OCI-LY1 (cell line): ENCODE results near the gene POLR2E.

Experiments
- H2AFZ ChIP-seq: fragments of 200-600 bp; sonication (generic), shearing (Covaris generic); 2 replicates; pipeline ENCODE4 v1.6.0; 2014; ENCODE audit warnings: antibody characterized with exemption, mild to moderate bottlenecking, low read length
- H3F3A ChIP-seq: fragments of 200-600 bp; sonication (generic), shearing (Covaris generic); 2 replicates; pipeline ENCODE4 v1.6.0; 2014; ENCODE audit warnings: mild to moderate bottlenecking, antibody characterized with exemption, low read length, moderate library complexity; ENCODE audit not compliant: insufficient read depth
- H3K27ac ChIP-seq: fragments of 200-600 bp; sonication (generic); 2 replicates; pipeline ENCODE4 v1.5.1; 2014; ENCODE audit warnings: low read length, mixed run types, mild to moderate bottlenecking, low read depth; ENCODE audit not compliant: poor library complexity, severe bottlenecking
- H3K27me3 ChIP-seq: fragments of 200-600 bp; sonication (generic); 2 replicates; pipeline ENCODE4 v1.6.0; 2014; ENCODE audit warnings: antibody characterized with exemption, mild to moderate bottlenecking, low read length, moderate library complexity; ENCODE audit not compliant: insufficient read depth
- H3K36me3 ChIP-seq: fragments of 200-600 bp; sonication (generic); 2 replicates; pipeline ENCODE4 v1.6.1; 2014; ENCODE audit warnings: mild to moderate bottlenecking, antibody characterized with exemption, low read length, moderate library complexity, mixed read lengths; ENCODE audit not compliant: insufficient read depth
- H3K4me1 ChIP-seq: fragments of 200-600 bp; sonication (generic); 2 replicates; pipeline ENCODE4 v1.5.1; 2014; ENCODE audit warnings: mild to moderate bottlenecking, low read length, moderate library complexity; ENCODE audit not compliant: insufficient read depth, severe bottlenecking
- H3K4me2 ChIP-seq: fragments of 200-600 bp; sonication (generic), shearing (Covaris generic); 2 replicates; pipeline ENCODE4 v1.6.1; 2014; ENCODE audit warnings: low read length
- H3K4me3 ChIP-seq: fragments of 200-600 bp; sonication (generic); 2 replicates; pipeline ENCODE4 v1.5.1; 2014; ENCODE audit warnings: low read length, low read depth, mild to moderate bottlenecking, mixed read lengths; ENCODE audit not compliant: poor library complexity, severe bottlenecking
- H3K79me2 ChIP-seq: fragments of 200-600 bp; shearing (Covaris generic); 2 replicates; pipeline ENCODE4 v1.6.1; 2016; ENCODE audit warnings: mixed run types, low read length, mixed read lengths; ENCODE audit not compliant: insufficient read depth
- H3K9ac ChIP-seq: fragments of 200-600 bp; sonication (generic), shearing (Covaris generic); 2 replicates; pipeline ENCODE4 v1.6.1; 2014; ENCODE audit warnings: mild to moderate bottlenecking, low read length, mixed read lengths
- H3K9me2 ChIP-seq: fragments of 200-600 bp; sonication (generic), shearing (Covaris generic); 2 replicates; pipeline ENCODE4 v1.6.1; 2014; ENCODE audit warnings: low read depth, mild to moderate bottlenecking, low read length, mixed read lengths
- H3K9me3 ChIP-seq: fragments of 200-600 bp; shearing (Covaris generic); 2 replicates; pipeline ENCODE4 v1.6.1; 2014; ENCODE audit warnings: low read length, mixed read lengths
- H4K20me1 ChIP-seq: fragments of 200-600 bp; sonication (generic), shearing (Covaris generic); 2 replicates; pipeline ENCODE4 v1.6.0; 2016; ENCODE audit warnings: mild to moderate bottlenecking, low read length; ENCODE audit not compliant: insufficient read depth
- CTCF ChIP-seq: fragments of 200-600 bp; sonication (generic), shearing (Covaris generic); IDR thresholded peaks from 2 replicates; pipeline ENCODE4 v1.5.1; 2017; ENCODE audit warnings: mild to moderate bottlenecking, antibody characterized with exemption, low read length, moderate library complexity, mixed read lengths
- EZH2 ChIP-seq: fragments of 200-600 bp; sonication (generic), shearing (Covaris generic); IDR thresholded peaks from 2 replicates; pipeline ENCODE4 v1.8.0; 2017; ENCODE audit warnings: borderline replicate concordance, mixed run types, mild to moderate bottlenecking, antibody characterized with exemption, low read length, moderate library complexity, mixed read lengths

The POLR2E gene

GRCh38 chr19:1136621-1137317, 41.6 kb upstream of the POLR2E start:
- Histone ChIP-seq H3K27me3 (no peaks in the 10 kb centered on the region), H3K36me3 (no peaks in the 10 kb centered on the region; the same call in 1 of the 2 replicates), H2AFZ (no peak overlapping the region), H3K9me2 (no peaks in the 10 kb centered on the region), H3K9me3 (no peaks in the 10 kb centered on the region), H3K4me3 (peak overlapping the region; percentile 19), H3K4me1 (peaks cover 47% of the 10 kb centered on the region), H3F3A (no peaks in the 10 kb centered on the region), H4K20me1 (no peaks in the 10 kb centered on the region), H3K79me2 (no peaks in the 10 kb centered on the region), H3K4me2 (peak overlapping the region; percentile 44), H3K27ac (peak overlapping the region; percentile 61), H3K9ac (peak overlapping the region; percentile 36; the same call in 1 of the 2 replicates)
- no peak for TF ChIP-seq EZH2
- no peak for TF ChIP-seq CTCF

GRCh38 chr19:1136201-1136600, 41.0 kb upstream of the POLR2E start:
- Histone ChIP-seq H4K20me1 (no peaks in the 10 kb centered on the region), H3K36me3 (no peaks in the 10 kb centered on the region; the same call in 1 of the 2 replicates), H3K4me3 (peak overlapping the region; percentile 27), H3K27ac (peak overlapping the region; percentile 61), H3K9me3 (no peaks in the 10 kb centered on the region), H3F3A (no peaks in the 10 kb centered on the region), H3K9me2 (no peaks in the 10 kb centered on the region), H3K4me1 (peaks cover 52% of the 10 kb centered on the region), H3K27me3 (no peaks in the 10 kb centered on the region), H2AFZ (no peak overlapping the region), H3K4me2 (peak overlapping the region; percentile 44), H3K9ac (peak overlapping the region; percentile 42; the same call in 1 of the 2 replicates), H3K79me2 (no peaks in the 10 kb centered on the region)
- TF ChIP-seq EZH2 (no peak), CTCF (no peak)

GRCh38 chr19:1135454-1135853, 40.3 kb upstream of the POLR2E start:
- Histone ChIP-seq H3K9ac (no peak overlapping the region; the same call in 1 of the 2 replicates), H3K4me2 (peak overlapping the region; percentile 44), H3K4me1 (peaks cover 57% of the 10 kb centered on the region), H2AFZ (no peak overlapping the region), H3F3A (no peaks in the 10 kb centered on the region), H3K9me3 (no peaks in the 10 kb centered on the region), H3K27me3 (no peaks in the 10 kb centered on the region), H3K27ac (peak overlapping the region; percentile 61), H3K36me3 (no peaks in the 10 kb centered on the region; the same call in 1 of the 2 replicates), H4K20me1 (no peaks in the 10 kb centered on the region), H3K79me2 (no peaks in the 10 kb centered on the region), H3K4me3 (no peak overlapping the region), H3K9me2 (no peaks in the 10 kb centered on the region)
- TF ChIP-seq EZH2: no peak
- TF ChIP-seq CTCF: no peak
